Activated CD4-positive, alpha-beta T cell treated with anti-CD3 and anti-CD28 coated beads for 48 hours (primary cell): ENCODE data around the gene BFSP2.
"Not testable (repeated sequence)": the region's sequence is repeated elsewhere in the genome, so short reads cannot be mapped to it uniquely, and the experiment has no call there.

Experiments
- DNase-seq: peaks from one replicate; pipeline ENCODE4 v3.0.0-alpha.2; 2020

BFSP2 gene

GRCh38 chr3:133460809-133461208, 61.0 kb downstream of the BFSP2 start:
- no peak for DNase-seq

- no peak for DNase-seq
These were observed 61.4 kb downstream of the BFSP2 start for GRCh38 chr3:133461291-133461690.

DNA sequence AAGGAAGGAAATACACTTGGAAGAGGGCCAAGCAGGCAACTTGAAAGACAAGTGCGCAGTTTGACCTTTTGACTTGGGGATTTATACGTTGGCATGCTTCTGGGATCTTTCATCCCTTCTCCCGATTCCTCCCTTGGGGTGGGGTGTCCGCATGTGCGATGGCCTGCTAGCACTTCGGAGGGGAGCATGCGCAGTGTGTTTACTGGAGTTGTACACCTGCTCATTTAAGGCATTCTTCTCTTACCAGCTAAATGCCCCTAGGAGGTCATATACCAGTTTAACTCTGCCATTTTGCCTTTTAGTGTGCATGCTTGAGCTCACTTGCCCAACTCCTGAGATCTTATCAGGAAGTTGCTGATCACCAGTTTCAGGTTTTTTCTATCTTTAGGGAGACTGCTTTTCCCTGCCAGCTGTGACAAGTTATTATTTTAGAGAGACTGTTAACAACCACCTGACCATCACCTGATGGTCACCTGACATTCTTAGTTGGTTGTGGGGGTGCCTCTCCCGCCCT, 63.5 kb downstream of the BFSP2 start:
- no peak for DNase-seq

- DNase-seq = no peak
These were observed 64.7 kb downstream of the BFSP2 start for GRCh38 chr3:133464573-133464972.

DNA sequence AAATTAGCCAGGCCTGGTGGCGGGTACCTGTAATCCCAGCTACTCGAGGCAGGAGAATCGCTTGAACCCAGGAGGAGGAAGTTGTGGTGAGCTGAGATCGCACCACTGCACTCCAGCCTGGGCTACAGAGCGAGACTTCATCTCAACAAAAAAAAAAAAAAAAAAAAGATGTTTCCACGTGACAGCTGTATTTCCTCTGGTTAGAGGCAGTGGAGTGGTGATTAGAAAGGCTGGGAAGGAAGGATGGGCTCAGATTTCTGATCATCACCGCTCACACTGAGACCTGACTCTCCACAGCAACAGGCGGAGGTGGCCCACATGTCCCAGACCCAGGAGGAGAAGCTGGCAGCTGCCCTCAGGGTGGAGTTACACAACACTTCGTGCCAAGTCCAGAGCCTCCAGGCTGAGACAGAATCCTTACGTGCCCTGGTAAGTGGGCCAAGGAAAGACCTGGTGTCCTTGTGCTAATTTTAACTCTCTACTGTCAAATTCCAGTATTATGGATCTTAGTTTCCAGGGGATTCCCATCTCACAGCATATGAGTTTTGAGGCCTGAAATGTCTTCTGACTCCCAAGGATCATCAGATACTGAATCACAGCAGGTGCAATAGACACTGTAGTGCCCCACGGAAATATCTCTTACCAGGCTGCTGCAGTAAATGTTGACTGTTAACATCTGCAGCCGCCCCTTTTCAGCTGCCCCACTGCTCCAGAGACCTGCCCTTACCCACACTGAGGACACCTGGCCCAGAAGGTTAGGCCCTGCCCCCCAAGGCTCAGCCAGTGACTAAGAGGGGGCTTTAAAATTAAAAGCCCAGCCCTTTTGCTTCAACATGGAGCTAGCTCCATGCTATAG, 66.9 kb downstream of the BFSP2 start:
- no peak for DNase-seq

- no peak for DNase-seq
These were observed 67.9 kb downstream of the BFSP2 start for GRCh38 chr3:133467780-133468179.

GRCh38 chr3:133468251-133468721, 68.4 kb downstream of the BFSP2 start:
- no peak for DNase-seq

DNA sequence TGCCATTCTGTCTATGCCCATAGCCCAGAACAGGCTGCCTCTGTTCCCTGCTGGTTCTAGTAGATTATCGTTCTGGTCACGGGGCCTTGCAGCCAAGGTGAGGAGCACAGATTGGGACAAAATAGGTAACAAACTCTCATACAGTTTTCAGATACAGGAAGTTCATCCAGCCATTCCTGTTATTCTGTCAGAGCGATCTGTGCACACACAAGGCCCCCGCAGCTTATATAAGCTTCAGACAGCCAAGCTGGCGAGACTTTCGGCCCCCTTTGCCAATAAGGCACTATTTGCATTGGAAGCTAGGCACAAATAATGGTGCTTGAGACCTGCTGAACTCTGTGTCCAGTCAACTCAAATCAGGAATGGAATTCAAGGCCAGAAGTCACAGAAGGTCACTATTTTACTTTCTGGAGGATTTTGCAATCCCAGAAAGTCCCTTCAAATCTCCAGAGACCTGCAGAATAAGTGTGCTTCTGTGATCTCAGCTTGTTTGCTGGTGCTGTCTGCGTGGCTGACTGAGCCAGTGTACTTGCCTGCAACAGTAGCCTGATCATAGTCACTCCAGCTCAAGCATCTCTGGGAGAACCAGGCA, 69.4 kb downstream of the BFSP2 start:
- no peak for DNase-seq

- no peak for DNase-seq
These were observed 72.4 kb downstream of the BFSP2 start for GRCh38 chr3:133472242-133472641.

GRCh38 chr3:133472889-133473288, 73.0 kb downstream of the BFSP2 start:
- no peak for DNase-seq

GRCh38 chr3:133473472-133474191, 73.8 kb downstream of the BFSP2 start:
- DNase-seq = not testable (repeated sequence)

GRCh38 chr3:133474251-133474801, 74.5 kb downstream of the BFSP2 start:
- DNase-seq = no peak

- no peak for DNase-seq
These were observed 75.0 kb downstream of the BFSP2 start for GRCh38 chr3:133474817-133475216.

DNA sequence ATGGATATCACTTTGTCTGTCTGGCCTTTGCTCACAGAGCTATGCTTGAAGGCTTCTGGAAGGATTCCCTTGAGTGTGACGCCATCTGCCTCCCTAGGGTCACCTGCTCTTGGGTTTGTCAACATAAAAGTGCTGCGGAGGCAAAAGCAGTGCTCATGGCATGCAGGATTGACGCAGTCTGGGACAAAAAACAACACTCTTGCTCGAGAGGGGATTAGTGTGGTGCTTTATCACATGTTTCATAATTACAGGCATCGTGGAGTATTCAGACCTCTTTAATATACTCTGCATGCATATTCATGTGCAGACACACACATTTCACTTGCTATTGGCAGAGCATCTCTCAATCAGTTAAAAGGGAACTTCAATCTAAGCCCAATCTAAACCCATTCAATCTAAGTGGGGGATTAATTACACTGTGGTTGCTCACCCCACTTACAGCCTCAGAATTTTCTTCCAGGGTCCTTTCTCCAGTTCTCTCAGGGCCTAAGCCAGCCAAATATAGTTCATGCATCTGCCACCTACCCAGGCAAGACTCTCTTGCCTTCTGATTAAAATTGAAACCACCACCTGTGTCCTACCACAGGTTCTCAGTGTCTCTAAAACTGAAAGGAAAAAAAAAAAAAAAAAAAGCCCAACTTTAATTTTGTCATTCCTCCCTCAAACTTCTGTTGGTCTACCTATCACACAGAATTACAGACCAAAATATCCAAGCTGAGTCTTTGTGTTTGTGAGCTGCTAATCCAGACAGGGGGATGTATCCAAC, 75.6 kb downstream of the BFSP2 start:
- no peak for DNase-seq

DNA sequence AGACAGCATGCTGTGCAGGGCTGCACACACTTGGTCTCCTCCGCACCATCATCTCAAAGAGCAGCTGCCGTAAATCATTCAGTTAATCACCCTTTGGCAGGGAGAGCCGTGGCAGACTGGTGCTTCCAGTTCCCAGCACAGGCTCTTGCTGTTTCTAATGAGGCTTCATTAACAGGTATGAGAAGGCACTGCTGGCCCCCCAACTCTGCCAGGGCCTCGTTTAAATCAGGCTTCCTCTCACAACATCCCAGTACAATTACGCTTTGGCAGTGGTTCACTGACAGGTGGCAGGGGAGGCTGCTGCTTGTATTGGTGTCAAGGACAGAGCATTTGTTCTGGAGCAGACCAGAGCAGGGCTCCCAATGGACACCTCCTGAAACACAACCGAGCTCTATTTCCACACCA, 77.1 kb downstream of the BFSP2 start:
- no peak for DNase-seq

DNA sequence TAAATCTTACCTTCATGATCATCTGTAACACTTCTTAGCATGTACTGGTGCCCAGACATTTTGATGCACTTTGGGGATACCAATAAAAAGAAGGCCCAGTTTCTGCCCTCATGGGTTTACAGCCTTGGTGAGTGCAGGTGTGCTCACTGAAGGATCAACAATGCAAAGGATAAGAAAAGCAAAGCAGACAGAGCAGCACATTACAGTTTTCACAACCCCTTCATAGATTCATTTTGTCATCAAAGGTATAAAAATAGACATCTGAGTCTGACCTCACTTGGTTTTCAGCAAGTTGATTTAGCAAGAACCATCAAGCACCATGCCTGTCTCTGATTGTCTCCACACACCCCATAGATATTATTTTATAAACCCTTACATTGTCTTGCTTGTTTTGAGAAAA, 77.6 kb downstream of the BFSP2 start:
- DNase-seq = no peak

- DNase-seq = no peak
These were observed 78.8 kb downstream of the BFSP2 start for GRCh38 chr3:133478624-133479023.

DNA sequence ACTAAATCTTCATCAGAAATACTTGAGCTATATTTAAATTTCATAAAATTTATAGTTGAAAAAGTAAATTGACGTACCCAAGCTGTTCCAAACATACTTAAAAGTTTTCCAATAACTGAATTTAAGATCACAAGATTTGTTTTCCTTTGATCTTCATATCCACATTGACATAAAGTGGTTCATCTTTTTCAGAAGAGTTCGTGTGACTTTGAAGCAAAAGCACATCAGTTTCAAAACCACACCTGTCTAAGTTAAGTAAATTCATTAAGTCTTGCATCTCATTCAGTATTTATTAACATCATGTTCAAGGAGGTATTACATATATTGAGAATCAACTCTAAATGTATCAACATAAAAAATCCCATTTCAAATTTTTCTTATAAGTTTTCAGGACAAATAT, 79.5 kb downstream of the BFSP2 start:
- DNase-seq = no peak

- DNase-seq = no peak
These were observed 80.2 kb downstream of the BFSP2 start for GRCh38 chr3:133479895-133480669.

DNA sequence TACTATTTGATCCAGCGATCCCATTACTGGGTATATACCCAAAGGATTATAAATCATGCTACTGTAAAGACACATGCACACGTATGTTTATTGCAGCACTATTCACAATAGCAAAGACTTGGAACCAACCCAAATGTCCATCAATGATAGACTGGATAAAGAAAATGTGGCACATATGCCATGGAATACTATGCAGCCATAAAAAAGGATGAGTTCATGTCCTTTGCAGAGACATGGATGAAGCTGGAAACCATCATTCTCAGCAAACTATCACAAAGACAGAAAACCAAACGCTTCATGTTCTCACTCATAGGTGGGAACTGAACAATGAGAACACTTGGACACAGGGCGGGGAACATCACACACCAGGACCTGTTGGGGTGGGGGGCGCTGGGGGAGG, 82.6 kb downstream of the BFSP2 start:
- not testable (repeated sequence) for DNase-seq

DNA sequence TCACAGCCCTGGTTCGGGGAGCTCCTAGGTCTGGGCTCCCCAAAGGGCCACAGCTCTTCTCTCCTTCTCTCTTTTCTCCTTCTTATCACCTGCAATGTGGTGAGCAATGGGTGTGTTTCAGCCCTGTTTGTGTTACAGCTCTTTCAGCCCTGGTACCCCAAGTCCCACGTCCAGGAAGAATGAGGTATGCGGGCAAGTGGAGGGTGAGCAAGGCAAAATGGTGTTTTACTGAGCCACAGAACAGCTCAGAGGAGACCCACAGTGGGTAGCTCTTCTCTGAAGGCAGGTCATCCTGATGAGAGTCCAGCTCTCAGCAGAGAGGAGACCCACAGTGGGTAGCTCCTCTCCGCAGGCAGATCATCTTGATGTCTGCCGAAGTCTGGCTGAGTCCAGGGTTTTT, 86.8 kb downstream of the BFSP2 start:
- DNase-seq = no peak

DNA sequence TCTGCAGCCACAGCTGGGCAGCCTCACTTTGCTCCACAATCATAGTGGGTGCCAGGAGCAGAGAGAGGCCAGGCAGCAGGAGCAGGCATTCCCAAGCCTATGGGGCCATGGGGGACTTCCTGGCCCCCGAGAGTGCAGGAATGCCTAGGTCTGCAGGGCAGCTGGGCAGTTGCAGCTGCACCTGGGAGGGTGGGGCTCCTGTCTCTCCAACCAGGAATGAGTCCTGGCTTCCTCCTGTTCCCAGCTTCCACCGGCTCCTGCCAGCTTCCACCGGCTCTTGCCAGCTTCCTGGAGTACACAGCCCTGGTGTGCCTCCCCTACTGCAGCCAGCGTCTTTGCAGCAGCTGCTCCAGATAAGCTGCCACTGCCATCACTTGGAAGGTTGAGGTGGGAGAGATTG, 87.3 kb downstream of the BFSP2 start:
- no peak for DNase-seq
